Keratinocyte (primary cell): ENCODE results near the gene MYO1D. TPM values are rescaled to one million over a fixed set of nuclear protein-coding genes. Genes with fewer than 3 reads are reported as not detected.

Experiments
- DNase-seq: peaks from one replicate; pipeline ENCODE4 v3.0.0-alpha.2; 2011; ENCODE audit warnings: low read depth, missing footprints, low spot score
- FAIRE-seq: peaks from 2 replicates; lab custom pipeline; 2011; peaks lifted over from hg19 to GRCh38; lab: Jason Lieb, UNC
- H2AFZ ChIP-seq: 2 replicates; pipeline ENCODE4 v1.6.0; 2012; ENCODE audit warnings: low read length, control low read depth, inconsistent platforms; ENCODE audit not compliant: control insufficient read depth
- H3K27ac ChIP-seq: 2 replicates; pipeline ENCODE4 v1.5.1; 2011; ENCODE audit warnings: low read length; ENCODE audit not compliant: control insufficient read depth, insufficient read depth
- H3K27me3 ChIP-seq: 3 replicates; pipeline ENCODE4 v1.6.0; 2011; ENCODE audit warnings: low read length; ENCODE audit not compliant: control insufficient read depth, insufficient read depth; ENCODE audit errors: extremely low read depth
- H3K36me3 ChIP-seq, 2 experiments: 2 replicates in 1 of 2; 3 replicates in 1 of 2; pipeline ENCODE4 v1.5.1; 2011; ENCODE audit warnings: low read length in 2 of 2, mild to moderate bottlenecking in 1 of 2; ENCODE audit not compliant: control insufficient read depth in 2 of 2, insufficient read depth in 2 of 2; ENCODE audit errors: extremely low read depth in 1 of 2
- H3K4me1 ChIP-seq: 3 replicates; pipeline ENCODE4 v1.5.1; 2011; ENCODE audit warnings: low read length; ENCODE audit not compliant: control insufficient read depth, insufficient read depth; ENCODE audit errors: extremely low read depth
- H3K4me2 ChIP-seq: 3 replicates; pipeline ENCODE4 v1.6.0; 2011; ENCODE audit warnings: low read depth, low read length; ENCODE audit not compliant: control insufficient read depth, insufficient read depth; ENCODE audit errors: extremely low read depth
- H3K4me3 ChIP-seq, 3 experiments: fragments of 200-600 bp in 1 of 3; sonication (generic) in 1 of 3; 2 replicates in 2 of 3; 3 replicates in 1 of 3; pipeline ENCODE4 v1.5.1; 2011 to 2016; ENCODE audit warnings: low read length in 3 of 3, mild to moderate bottlenecking in 3 of 3, control low read depth in 2 of 3, inconsistent platforms in 1 of 3, low read depth in 1 of 3, mixed read lengths in 1 of 3, mixed run types in 1 of 3, moderate library complexity in 1 of 3; ENCODE audit not compliant: control insufficient read depth in 2 of 3, insufficient read depth in 2 of 3; ENCODE audit errors: extremely low read depth in 1 of 3
- H3K79me2 ChIP-seq: 2 replicates; pipeline ENCODE4 v1.6.0; 2012; ENCODE audit warnings: low read length; ENCODE audit not compliant: control insufficient read depth, insufficient read depth
- H3K9ac ChIP-seq: 3 replicates; pipeline ENCODE4 v1.6.0; 2011; ENCODE audit warnings: low read length; ENCODE audit not compliant: control insufficient read depth, insufficient read depth; ENCODE audit errors: extremely low read depth
- H3K9me1 ChIP-seq: 3 replicates; pipeline ENCODE4 v1.6.0; 2011; ENCODE audit warnings: low read length; ENCODE audit not compliant: control insufficient read depth, insufficient read depth; ENCODE audit errors: extremely low read depth
- H3K9me3 ChIP-seq: 2 replicates; pipeline ENCODE4 v1.5.1; 2012; ENCODE audit warnings: low read depth, low read length; ENCODE audit not compliant: control insufficient read depth
- H4K20me1 ChIP-seq: 3 replicates; pipeline ENCODE4 v1.6.0; 2011; ENCODE audit warnings: low read length; ENCODE audit not compliant: control insufficient read depth, insufficient read depth; ENCODE audit errors: extremely low read depth
- EZH2 ChIP-seq: IDR thresholded peaks from one replicate; pipeline ENCODE4 v1.6.1; 2012; ENCODE audit warnings: inconsistent platforms, mild to moderate bottlenecking, low read length, moderate library complexity
- dilution Hi-C: fragments of 300-500 bp; cut with MboI; formaldehyde crosslinking; loops from one replicate; pipeline ENCODE4 v1.7.0; 2020; ENCODE audit warnings: low sequenced_read_pairs; ENCODE audit not compliant: extremely low pct_ligation_motif_present
- polyA plus RNA-seq, 5 experiments: library from polyadenylated mRNA; depleted of rRNA in 3 of 5; stranded (reverse) in 3 of 5; stranded (forward) in 1 of 5; unstranded in 1 of 5; fragments of >200 nt; gene quantifications; 1 replicate in 1 of 5; 2 replicates in 3 of 5; 3 replicates in 1 of 5; pipeline versions ENCODE4 v1.2.1 to v1.2.3, GENCODE V29; 2011 to 2012; ENCODE audit warnings: missing spikeins in 2 of 5, low read depth in 1 of 5, low replicate concordance in 1 of 5
- TF ChIP-seq, protein P1 (sequence below), 3 experiments: IDR thresholded peaks in 1 of 3; conservative IDR thresholded peaks in 1 of 3; optimal IDR thresholded peaks in 1 of 3; 2 replicates in 2 of 3; 3 replicates in 1 of 3; pipeline versions ENCODE3 to v1.5.1; 2011; ENCODE audit warnings: low read length in 3 of 3, mild to moderate bottlenecking in 3 of 3, moderate library complexity in 2 of 3, control low read depth in 1 of 3, inconsistent platforms in 1 of 3; ENCODE audit not compliant: insufficient read depth in 2 of 3; ENCODE audit errors: extremely low read depth in 1 of 3

Gene MYO1D
- polyA plus RNA-seq, 1 donor (not counting 4 experiments of a cell fraction or from before 2014, with no cell fraction given): 33.7 TPM

DNA sequence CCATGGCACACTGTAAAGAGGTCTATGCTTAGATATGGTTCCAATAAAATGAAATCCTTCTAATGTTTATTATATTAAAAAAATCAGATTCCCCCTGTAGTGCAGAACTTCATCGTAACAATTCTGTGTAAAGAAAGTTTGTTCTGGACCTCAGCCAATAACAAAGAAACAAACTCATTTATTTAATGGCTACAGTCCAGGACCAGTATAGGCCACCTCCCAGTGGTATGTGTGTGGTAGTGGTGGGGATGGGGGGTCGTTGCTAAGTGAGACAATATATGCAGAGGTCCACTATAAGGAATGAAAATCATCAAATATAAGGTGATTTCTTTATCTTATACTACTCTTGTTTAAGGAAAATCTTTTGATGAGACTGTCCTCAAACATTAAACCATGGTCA is 253.7 kb downstream of the MYO1D start:
- Histone ChIP-seq H3K9me1 (no peaks in the 10 kb centered on the region), H3K9me3 (no peaks in the 10 kb centered on the region), H3K79me2 (no peaks in the 10 kb centered on the region), H4K20me1 (no peaks in the 10 kb centered on the region), H3K4me3 (no peak overlapping the region), H3K27ac (no peak overlapping the region), H3K27me3 (no peaks in the 10 kb centered on the region), H3K36me3 (no peaks in the 10 kb centered on the region), H3K9ac (no peak overlapping the region), H3K4me2 (no peak overlapping the region), H2AFZ (no peak overlapping the region), H3K4me1 (peaks cover 13% of the 10 kb centered on the region)
- FAIRE-seq (no peak), DNase-seq (no peak)
- TF ChIP-seq, protein P1, sequence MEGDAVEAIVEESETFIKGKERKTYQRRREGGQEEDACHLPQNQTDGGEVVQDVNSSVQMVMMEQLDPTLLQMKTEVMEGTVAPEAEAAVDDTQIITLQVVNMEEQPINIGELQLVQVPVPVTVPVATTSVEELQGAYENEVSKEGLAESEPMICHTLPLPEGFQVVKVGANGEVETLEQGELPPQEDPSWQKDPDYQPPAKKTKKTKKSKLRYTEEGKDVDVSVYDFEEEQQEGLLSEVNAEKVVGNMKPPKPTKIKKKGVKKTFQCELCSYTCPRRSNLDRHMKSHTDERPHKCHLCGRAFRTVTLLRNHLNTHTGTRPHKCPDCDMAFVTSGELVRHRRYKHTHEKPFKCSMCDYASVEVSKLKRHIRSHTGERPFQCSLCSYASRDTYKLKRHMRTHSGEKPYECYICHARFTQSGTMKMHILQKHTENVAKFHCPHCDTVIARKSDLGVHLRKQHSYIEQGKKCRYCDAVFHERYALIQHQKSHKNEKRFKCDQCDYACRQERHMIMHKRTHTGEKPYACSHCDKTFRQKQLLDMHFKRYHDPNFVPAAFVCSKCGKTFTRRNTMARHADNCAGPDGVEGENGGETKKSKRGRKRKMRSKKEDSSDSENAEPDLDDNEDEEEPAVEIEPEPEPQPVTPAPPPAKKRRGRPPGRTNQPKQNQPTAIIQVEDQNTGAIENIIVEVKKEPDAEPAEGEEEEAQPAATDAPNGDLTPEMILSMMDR (optimal IDR thresholded peaks at IDR 0.05 in 1 of 3, IDR thresholded peaks at IDR 0.05 in 1 of 3, conservative IDR thresholded peaks at IDR 0.05 in 1 of 3; ENCODE audit: extremely low read depth in 1 of 3, insufficient read depth in 2 of 3, low read length in 3 of 3): no peak
- no peak for TF ChIP-seq EZH2
- dilution Hi-C loops: no loop called here

DNA sequence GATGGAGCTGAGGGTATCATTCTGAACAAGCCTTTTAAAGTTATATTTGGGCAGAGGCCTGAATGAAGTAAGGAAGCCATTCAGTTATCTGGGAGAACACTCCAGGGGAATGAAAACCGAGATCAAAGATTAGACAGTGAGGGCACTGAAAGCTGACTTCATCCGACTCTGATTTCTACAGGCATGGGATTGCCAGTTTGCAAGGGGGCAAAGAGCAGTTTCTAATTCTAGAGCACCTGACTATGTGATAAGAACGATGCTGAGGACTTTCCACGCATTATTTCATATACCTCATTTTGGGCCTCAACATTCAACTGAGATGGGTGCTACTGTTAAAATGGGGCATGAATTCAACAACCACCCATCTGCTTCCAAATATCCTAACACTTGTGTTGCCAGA is 254.4 kb downstream of the MYO1D start:
- H3K27ac ChIP-seq: peak overlapping the region; percentile 74
- no peaks in the 10 kb centered on the region for H4K20me1 ChIP-seq
- no peak overlapping the region for H2AFZ ChIP-seq
- H3K27me3 ChIP-seq: no peaks in the 10 kb centered on the region
- TF ChIP-seq, protein P1 (optimal IDR thresholded peaks at IDR 0.05 in 1 of 3, IDR thresholded peaks at IDR 0.05 in 1 of 3, conservative IDR thresholded peaks at IDR 0.05 in 1 of 3; ENCODE audit: extremely low read depth in 1 of 3, insufficient read depth in 2 of 3, low read length in 3 of 3): no peak
- no peak for TF ChIP-seq EZH2
- H3K4me1 ChIP-seq: peaks cover 13% of the 10 kb centered on the region
- H3K9me1 ChIP-seq: no peaks in the 10 kb centered on the region
- dilution Hi-C loops: no loop called here
- no peak overlapping the region for H3K4me3 ChIP-seq
- H3K4me2 ChIP-seq: peak overlapping the region; percentile 69
- H3K9ac ChIP-seq: no peak overlapping the region
- H3K36me3 ChIP-seq: no peaks in the 10 kb centered on the region
- H3K79me2 ChIP-seq: no peaks in the 10 kb centered on the region
- DNase-seq: no peak
- FAIRE-seq: peak; percentile 56
- H3K9me3 ChIP-seq: no peaks in the 10 kb centered on the region
